GM21723 (cell line): Measurements from ENCODE around the gene MYH7B.

Experiments
- ATAC-seq: cut with Tn5 transposase; IDR thresholded peaks from one replicate; pipeline ENCODE4 v1.9.1; 2021; ENCODE audit warnings: mild to moderate bottlenecking, moderate library complexity; ENCODE audit not compliant: unreplicated experiment

MYH7B gene

GRCh38 chr20:34974246-34974645 lies 18.6 kb downstream of the MYH7B start:
- ATAC-seq, result no peak

GRCh38 chr20:34976286-34976685 lies 20.6 kb downstream of the MYH7B start:
- ATAC-seq, result no peak

GRCh38 chr20:34977365-34978091 lies 21.9 kb downstream of the MYH7B start:
- ATAC-seq, result no peak

DNA sequence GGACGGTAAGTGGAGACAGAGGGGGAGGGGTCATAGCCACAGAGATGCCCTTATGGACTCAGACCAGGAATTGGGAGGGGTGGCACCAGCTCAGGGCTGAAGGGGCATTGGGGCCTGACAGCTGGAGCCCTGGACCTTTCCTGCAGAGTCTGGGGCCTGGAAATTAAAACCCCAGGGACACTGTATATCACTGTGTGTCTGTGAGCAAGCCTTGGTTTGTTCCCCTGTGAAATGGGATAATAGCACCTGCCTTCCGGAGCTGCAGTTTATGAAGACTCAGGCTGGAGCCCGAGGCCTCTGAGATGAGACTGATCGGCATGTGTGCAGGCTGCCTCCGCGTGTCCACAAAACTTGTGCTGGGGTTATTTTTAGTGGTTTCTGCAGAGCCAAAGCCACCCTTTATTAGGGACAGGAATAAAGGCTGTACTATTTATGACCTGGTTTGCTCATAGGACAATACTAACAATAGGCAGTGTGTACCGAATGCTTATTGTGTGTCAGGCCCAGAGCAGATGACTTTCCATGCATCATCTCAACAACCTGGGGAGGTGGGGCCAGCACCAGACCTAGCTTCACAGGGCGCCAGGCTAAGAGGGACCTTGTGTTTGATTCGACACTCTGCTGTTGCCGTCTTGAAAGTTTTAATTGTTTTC lies 22.6 kb downstream of the MYH7B start:
- ATAC-seq, result no peak

DNA sequence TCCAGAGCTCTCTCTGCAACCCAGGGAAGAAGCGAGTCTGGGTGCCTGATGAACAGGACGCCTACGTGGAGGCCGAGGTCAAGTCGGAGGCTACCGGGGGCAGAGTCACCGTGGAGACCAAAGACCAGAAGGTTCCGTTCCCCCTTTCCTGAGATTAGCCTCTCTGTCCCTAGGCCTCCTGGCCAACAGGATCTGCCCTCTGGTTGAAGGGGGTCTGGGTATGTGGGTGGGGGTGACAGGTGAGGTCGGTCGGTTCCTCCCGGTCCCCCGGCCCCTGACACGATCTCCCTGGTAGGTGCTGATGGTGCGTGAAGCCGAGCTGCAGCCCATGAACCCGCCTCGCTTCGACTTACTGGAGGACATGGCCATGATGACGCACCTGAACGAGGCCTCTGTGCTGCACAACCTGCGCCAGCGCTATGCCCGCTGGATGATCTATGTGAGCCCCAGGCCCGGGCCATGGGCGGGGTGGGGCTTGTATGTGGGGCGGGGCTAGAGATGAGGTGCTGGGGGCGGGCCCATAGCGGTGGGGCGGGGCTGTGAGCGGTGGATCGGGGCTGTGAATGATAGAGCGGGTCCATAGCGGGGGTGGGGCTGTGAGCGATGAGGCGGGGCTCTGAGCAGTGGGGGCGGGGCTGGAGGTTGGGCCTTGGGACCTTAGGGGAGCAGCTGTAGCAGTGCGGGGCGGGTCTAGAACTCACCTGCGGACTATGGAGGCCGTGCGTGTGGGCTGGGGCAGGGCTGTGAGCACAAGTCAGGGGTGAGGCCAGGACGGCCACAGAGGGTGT lies 23.9 kb downstream of the MYH7B start:
- no peak for ATAC-seq

- ATAC-seq, result no peak
These were observed 25.0 kb downstream of the MYH7B start for GRCh38 chr20:34980543-34981233.

- no peak for ATAC-seq
These were observed 26.8 kb downstream of the MYH7B start for GRCh38 chr20:34982270-34983088.

- no peak for ATAC-seq
These were observed 27.6 kb downstream of the MYH7B start for GRCh38 chr20:34983089-34983820.

GRCh38 chr20:34983995-34984735 lies 28.5 kb downstream of the MYH7B start:
- no peak for ATAC-seq

- no peak for ATAC-seq
These were observed 29.1 kb downstream of the MYH7B start for GRCh38 chr20:34984756-34985261.

- no peak for ATAC-seq
These were observed 30.0 kb downstream of the MYH7B start for GRCh38 chr20:34985461-34986310.

GRCh38 chr20:34986311-34987287 lies 30.9 kb downstream of the MYH7B start:
- no peak for ATAC-seq

- no peak for ATAC-seq
These were observed 31.9 kb downstream of the MYH7B start for GRCh38 chr20:34987288-34988190.

DNA sequence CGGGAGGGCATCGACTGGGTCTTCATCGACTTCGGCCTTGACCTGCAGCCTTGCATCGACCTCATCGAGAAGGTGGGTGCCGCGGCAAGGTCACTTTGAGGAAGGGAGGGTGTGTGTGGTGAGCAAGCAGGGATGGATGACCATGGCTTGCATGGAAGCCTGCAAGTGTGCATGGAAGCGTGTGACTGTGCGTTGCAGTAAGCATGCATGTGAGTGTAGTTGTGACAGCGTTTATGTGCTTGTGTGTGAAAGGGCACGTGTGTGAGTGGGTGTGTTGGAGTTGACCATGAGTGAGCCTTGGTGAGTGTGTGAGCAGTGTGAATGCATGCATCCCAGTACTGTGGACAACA lies 32.5 kb downstream of the MYH7B start:
- ATAC-seq, result no peak

DNA sequence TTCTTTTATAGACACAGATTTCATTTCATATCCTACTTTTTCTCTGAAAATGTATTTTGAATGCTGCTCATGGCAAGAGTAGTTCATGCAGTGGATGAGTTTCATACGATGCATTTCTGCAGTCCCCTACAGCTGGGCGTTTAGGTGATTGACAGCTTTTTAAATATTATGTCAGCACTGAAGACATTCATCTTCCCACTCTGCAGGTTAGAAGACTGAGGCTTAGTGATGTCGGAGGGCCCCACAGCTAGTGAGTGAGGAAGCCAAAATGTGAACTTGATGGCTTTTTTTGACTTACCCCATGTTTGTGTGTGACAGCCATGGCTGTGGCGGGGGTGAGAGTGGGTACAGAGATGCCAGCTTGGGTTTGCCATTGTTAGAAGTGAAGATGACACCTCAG lies 33.5 kb downstream of the MYH7B start:
- no peak for ATAC-seq

GRCh38 chr20:34989670-34990069 lies 34.0 kb downstream of the MYH7B start:
- ATAC-seq, result no peak
